GM18502 (cell line): Measurements from ENCODE around the gene GPR32.
"Not testable (repeated sequence)": the region's sequence is repeated elsewhere in the genome, so short reads cannot be mapped to it uniquely, and the experiment has no call there.

Source experiments
- ATAC-seq: cut with Tn5 transposase; IDR thresholded peaks from one replicate; pipeline ENCODE4 v1.9.1; 2021; ENCODE audit warnings: mild to moderate bottlenecking; ENCODE audit not compliant: unreplicated experiment, poor library complexity

Gene GPR32

GRCh38 chr19:50745221-50745620 is 25.0 kb upstream of the GPR32 start:
- ATAC-seq: no peak

DNA sequence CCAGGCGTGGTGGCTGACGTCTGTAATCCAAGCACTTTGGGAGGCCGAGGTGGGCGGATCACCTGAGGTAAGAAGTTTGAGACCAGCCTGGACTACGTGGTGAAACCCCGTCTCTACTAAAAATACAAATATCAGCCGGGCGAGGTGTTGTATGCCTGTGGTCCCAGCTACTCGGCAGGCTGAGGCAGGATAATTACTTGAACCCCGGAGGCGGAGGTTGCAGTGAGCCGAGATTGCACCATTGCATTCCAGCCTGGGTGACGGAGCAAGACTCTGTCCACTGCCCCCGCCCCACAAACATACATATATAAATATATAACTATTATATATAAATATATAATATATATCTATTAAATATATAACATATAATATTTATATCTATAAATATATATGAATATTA is 23.1 kb upstream of the GPR32 start:
- not testable (repeated sequence) for ATAC-seq

DNA sequence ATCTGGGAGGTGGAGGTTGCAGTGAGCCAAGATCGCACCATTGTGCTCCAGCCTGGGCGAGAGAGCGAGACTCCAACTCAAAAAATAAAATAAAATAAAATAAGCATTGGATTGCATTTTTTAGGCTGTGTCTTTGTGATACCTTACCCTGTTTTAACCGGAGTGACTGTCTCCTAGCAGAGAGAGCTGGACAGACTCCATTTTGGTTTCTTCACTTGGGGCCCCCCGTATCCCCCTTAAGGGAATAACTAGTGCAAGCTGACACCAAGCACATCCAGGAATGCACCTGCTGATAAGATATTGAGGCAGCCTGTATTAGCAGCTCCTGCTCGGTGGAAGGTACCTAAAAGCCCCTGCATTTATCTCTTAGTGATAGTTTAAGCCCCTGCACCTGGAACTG is 20.8 kb upstream of the GPR32 start:
- ATAC-seq: no peak

DNA sequence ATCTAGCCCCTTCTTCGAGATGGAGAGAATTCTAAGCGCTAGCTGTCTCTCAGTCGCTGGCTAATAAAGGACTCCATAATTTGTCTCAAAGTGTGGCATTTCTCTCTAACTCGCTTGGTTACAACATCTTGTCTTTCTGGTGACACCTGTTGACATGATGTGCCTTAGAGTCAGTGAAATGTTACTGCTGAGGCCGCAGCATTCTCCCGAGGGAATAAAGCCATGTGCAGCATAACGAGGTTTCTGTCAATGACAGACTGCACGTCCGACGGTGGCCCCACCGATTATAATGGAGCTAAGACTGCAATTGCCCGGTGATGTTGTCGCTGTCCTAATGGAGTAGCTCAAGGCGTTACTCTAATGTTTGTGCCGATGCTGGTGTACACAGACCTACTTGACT is 20.3 kb upstream of the GPR32 start:
- no peak for ATAC-seq

DNA sequence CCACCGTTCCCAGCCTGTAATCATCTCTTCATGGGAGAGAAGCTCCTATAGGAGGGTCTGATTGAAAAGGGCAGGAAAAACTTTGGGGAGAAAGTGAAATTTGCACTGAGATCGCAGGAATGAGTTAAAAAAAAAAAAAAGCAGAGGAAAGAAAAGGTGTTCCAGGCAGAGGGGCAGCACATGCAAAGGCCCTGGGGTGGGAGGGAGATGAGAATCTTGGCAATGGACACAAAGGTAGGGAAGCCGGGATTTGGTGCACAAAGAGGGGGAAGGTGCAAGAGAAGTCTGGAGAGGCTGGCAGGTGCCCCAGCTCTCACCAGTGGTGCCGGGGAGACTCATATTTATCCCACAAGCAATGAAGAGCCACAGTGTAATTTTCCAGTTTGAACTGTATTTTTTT is 16.4 kb upstream of the GPR32 start:
- ATAC-seq: no peak

DNA sequence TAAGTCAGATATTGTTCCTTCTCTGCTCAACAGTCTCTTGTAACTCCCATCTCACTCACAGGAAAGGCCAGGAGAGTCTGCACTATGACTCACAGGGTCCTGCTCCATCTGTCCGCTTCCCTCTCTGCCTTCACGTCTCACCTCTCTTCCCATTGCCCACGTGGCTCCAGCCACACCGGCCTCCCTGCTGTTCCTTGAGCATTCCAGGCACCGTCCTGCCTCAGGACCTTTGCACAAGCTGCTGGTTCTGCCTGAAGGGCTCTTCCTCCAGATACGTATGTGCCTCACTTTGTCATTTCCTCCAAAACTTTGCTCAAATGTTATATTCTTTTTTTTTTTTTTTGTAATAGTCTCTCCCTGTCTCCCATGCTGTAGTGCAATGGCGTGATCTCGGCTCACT is 14.0 kb upstream of the GPR32 start:
- ATAC-seq: not testable (repeated sequence)

DNA sequence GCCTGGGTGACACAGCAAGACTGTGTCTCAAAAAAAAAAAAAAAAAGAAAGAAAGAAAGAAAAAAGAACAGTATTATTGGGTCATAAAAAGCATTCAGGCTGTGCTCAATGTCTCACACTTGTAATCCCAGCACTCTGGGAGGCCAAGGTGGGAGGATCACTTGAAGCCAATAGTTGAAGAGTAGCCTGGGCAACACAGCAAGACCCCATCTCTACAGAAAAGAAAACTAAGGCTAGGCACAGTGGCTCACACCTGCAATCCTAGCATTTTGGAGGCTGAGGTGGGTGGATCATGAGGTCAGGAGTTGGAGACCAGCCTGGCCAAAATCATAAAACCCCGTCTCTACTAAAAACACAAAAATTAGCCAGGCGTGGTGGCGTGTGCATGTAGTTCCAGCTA is 12.6 kb upstream of the GPR32 start:
- ATAC-seq: not testable (repeated sequence)

DNA sequence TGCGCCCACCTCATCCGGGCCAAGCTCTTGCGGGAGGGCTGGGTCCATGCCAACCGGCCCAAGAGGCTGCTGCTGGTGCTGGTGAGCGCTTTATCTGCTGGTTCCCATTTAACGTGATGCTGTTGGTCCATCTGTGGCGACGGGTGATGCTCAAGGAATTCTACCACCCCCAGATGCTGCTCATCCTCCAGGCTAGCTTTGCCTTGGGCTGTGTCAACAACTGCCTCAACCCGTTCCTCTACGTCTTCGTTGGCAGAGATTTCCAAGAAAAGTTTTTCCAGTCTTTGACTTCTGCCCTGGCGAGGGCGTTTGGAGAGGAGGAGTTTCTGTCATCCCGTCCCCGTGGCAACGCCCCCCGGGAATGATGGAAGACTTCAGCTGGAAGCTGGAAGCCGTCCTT is 11.2 kb upstream of the GPR32 start:
- ATAC-seq: not testable (repeated sequence)

GRCh38 chr19:50759886-50760285 is 10.4 kb upstream of the GPR32 start:
- ATAC-seq: no peak

DNA sequence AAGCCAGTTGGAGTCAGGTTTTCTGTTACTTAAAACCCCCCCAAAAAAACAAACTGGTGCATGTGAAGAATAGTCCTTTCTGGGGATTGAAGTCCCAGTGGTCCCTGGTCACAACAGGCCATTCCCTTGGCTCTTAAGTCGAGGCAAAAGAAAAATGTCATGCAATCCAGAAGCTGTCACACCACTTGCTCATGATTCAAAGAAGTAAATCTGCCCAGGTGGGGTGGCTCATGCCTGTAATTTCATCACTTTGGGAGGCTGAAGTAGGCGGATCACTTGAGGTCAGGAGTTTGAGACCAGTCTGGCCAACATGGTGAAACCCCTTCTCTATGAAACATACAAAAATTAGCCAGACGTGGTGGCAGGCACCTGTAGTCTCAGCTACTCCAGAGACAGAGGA is 8.8 kb upstream of the GPR32 start:
- ATAC-seq: not testable (repeated sequence)

- not testable (repeated sequence) for ATAC-seq
These were observed 6.7 kb upstream of the GPR32 start for GRCh38 chr19:50763521-50763920.

DNA sequence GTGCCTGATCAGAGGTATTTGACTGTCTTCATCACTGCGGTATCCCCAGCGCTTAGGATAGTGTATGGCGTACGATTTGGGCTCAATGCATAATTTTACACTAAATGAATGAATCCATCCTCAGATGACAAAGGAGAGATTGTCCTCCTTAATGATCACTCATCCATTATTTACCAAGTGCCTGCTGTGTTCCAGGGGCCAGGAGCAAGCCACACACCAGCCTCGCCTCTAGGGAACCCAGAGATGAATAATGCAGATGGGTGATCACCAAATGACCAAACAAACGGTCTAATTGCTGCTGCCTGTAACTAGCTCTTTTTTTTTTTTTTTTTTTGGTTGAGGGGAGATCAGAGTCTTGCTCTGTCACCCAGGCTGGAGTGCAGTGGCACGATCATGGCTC is 5.9 kb upstream of the GPR32 start:
- ATAC-seq: no peak

GRCh38 chr19:50766746-50767145 is 3.5 kb upstream of the GPR32 start:
- not testable (repeated sequence) for ATAC-seq

DNA sequence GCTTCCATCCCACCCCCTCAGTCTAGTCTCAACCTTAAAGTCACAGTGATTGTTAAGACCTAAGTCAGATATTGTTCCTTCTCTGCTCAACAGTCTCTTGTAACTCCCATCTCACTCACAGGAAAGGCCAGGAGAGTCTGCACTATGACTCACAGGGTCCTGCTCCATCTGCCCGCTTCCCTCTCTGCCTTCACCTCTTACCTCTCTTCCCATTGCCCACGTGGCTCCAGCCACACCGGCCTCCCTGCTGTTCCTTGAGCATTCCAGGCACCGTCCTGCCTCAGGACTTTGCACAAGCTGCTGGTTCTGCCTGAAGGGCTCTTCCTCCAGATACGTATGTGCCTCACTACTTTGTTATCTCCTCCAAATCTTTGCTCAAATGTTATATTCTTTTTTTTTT is 3.0 kb upstream of the GPR32 start:
- not testable (repeated sequence) for ATAC-seq

DNA sequence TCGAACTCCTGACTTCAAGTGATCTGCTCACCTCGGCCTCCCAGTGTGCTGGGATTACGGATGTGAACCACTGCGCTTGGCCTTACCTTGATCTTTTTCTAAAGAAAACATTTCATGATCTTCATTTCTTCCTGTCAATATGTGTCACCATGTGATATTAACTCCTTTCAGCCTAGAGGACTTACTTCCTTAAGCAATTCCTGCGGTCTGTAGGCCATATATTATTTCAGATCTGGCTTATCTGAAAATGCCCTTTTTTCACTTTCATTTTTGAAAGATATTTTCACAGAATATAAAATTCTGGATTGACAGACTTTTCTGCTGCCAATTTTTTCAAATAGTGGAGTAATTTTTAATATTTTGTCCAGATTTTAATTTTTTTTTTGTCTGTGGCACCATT is 2.0 kb upstream of the GPR32 start:
- no peak for ATAC-seq

- no peak for ATAC-seq
These were observed 624 bp downstream of the GPR32 start for GRCh38 chr19:50770888-50771287.

DNA sequence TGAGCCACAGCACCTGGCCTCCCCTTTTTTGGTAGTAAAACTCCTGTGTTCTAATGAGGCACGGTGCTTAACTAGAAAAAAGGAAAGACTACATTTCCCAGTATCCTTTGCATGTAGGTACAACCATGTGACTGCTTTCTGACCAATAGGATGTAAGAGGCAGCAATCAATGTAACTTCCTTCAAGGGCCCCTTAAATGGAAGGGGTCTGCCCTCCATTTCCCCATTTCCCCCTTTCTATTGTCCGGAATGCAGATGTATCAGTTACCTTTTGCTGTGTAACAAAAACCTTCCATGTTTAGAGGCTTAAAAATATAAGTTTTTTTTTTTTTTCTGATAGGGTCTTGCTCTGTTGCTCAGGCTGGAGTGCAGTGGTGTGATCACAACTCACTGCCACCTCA is 2.2 kb downstream of the GPR32 start:
- ATAC-seq: no peak

DNA sequence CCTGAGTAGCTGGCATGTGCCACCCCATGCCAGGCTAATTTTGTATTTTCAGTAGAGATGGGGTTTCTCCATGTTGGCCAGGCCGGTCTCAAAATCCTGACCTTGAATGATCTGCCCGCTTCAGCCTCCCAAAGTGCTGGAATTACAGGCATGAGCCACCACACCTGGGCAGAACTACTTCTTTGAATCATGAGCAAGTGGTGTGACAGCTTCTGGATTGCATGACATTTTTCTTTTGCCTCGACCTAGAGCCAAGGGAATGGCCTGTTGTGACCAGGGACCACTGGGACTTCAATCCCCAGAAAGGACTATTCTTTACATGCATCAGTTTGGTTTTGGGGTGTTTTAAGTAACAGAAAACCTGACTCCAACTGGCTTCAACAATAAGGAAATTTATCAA is 2.6 kb downstream of the GPR32 start:
- not testable (repeated sequence) for ATAC-seq

DNA sequence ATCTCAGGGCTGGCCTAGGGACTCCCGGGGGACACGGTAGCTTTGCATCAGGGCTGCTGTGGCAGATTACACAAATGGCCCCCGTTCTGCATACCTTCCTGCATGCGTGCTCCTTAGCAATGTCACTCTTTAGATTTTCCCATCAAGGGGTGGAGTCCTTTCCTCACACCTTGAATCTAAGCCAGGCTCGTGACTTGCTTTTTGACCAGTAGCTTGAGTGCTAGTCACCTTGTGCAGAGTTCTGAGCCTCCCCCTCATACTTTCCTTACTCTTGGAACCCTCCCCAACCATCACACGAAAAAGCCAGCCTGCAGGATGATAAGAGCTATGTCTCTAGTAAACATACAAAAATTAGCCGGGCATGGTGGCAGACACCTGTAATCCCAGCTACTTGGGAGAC is 3.2 kb downstream of the GPR32 start:
- not testable (repeated sequence) for ATAC-seq

- ATAC-seq: no peak
These were observed 5.9 kb downstream of the GPR32 start for GRCh38 chr19:50776131-50776530.

- no peak for ATAC-seq
These were observed 7.0 kb downstream of the GPR32 start for GRCh38 chr19:50777261-50777660.

- no peak for ATAC-seq
These were observed 7.6 kb downstream of the GPR32 start for GRCh38 chr19:50777830-50778303.

GRCh38 chr19:50778906-50779430 is 8.7 kb downstream of the GPR32 start:
- ATAC-seq: no peak
